AG04449 (cell line): ENCODE data around the gene ENOX1.

Source experiments
- CTCF ChIA-PET: fragments of 350-600 bp; formaldehyde crosslinking; extraction: SDS; loops from one replicate; lab custom pipeline; 2021; ENCODE audit warnings: antibody characterized with exemption; lab: Yijun Ruan, JAX
- POLR2A ChIA-PET: fragments of 400-600, 350-600 bp; formaldehyde crosslinking; extraction: SDS; loops from one replicate; lab custom pipeline; 2020; ENCODE audit warnings: antibody characterized with exemption, inconsistent platforms; lab: Yijun Ruan, JAX
- DNase-seq: peaks from one replicate; pipeline ENCODE4 v3.0.0-alpha.2; 2010; ENCODE audit warnings: low read depth, low spot score
- H3K4me3 ChIP-seq: 2 replicates; pipeline ENCODE4 v1.5.1; 2011; ENCODE audit warnings: low read depth, mild to moderate bottlenecking, control low read depth, low read length
- CTCF ChIP-seq: IDR thresholded peaks from one replicate; pipeline ENCODE4 v1.5.1; 2011; ENCODE audit warnings: mild to moderate bottlenecking, moderate library complexity, low read length, control low read depth, inconsistent platforms; ENCODE audit not compliant: insufficient read depth; ENCODE audit errors: missing control alignments

The ENOX1 gene

GRCh38 chr13:43363156-43363953 is 423.4 kb downstream of the ENOX1 start:
- no peak for DNase-seq
- CTCF ChIA-PET: no interaction called here
- no peak for TF ChIP-seq CTCF
- POLR2A ChIA-PET: interaction anchor here (0.9 kb wide), 1 partner anchor 516 kb away, joined by 3 read pairs; the partner anchor contains the start of genes CCDC122 and LACC1
- H3K4me3 ChIP-seq: no peak overlapping the region

GRCh38 chr13:43362556-43362955 is 424.2 kb downstream of the ENOX1 start:
- POLR2A ChIA-PET: no interaction called here
- TF ChIP-seq CTCF: no peak
- H3K4me3 ChIP-seq: no peak overlapping the region
- CTCF ChIA-PET: no interaction called here
- no peak for DNase-seq

- DNase-seq: no peak
- CTCF ChIA-PET: no interaction called here
Observed at GRCh38 chr13:43360892-43361610, 425.7 kb downstream of the ENOX1 start.

GRCh38 chr13:43360171-43360570 is 426.6 kb downstream of the ENOX1 start:
- no peak overlapping the region for H3K4me3 ChIP-seq
- POLR2A ChIA-PET: no interaction called here
- DNase-seq: no peak
- no peak for TF ChIP-seq CTCF
- CTCF ChIA-PET: no interaction called here

More at GRCh38 chr13:43360892-43361610, 425.7 kb downstream of the ENOX1 start:
- no peak for TF ChIP-seq CTCF
- H3K4me3 ChIP-seq: no peak overlapping the region
- POLR2A ChIA-PET: no interaction called here

GRCh38 chr13:43359536-43359935 is 427.2 kb downstream of the ENOX1 start:
- ChIA-PET POLR2A (no interaction called here), CTCF (no interaction called here)
- DNase-seq: no peak
- no peak for TF ChIP-seq CTCF
- no peak overlapping the region for H3K4me3 ChIP-seq

GRCh38 chr13:43357564-43357963 is 429.2 kb downstream of the ENOX1 start:
- no peak overlapping the region for H3K4me3 ChIP-seq
- DNase-seq: no peak
- TF ChIP-seq CTCF: no peak
- ChIA-PET CTCF (no interaction called here), POLR2A (no interaction called here)
